GM10847 (cell line): ENCODE results near the gene PRR7.

ENCODE experiments used
- POLR2A ChIP-seq: IDR thresholded peaks from 2 replicates; pipeline ENCODE4 v1.6.1; 2011; ENCODE audit not compliant: insufficient read length; ENCODE audit errors: extremely low read depth

The PRR7 gene

GRCh38 chr5:177476531-177477233, 30.1 kb downstream of the PRR7 start:
- TF ChIP-seq POLR2A: no peak

- TF ChIP-seq POLR2A: no peak
Measured at GRCh38 chr5:177477701-177478477, 31.3 kb downstream of the PRR7 start.

GRCh38 chr5:177478711-177479646, 32.4 kb downstream of the PRR7 start:
- TF ChIP-seq POLR2A: no peak

- no peak for TF ChIP-seq POLR2A
Measured at GRCh38 chr5:177479774-177480173, 33.2 kb downstream of the PRR7 start.

- TF ChIP-seq POLR2A: no peak
Measured at GRCh38 chr5:177482359-177482795, 35.8 kb downstream of the PRR7 start.

GRCh38 chr5:177483042-177483441, 36.4 kb downstream of the PRR7 start:
- TF ChIP-seq POLR2A: no peak

- TF ChIP-seq POLR2A: no peak
Measured at GRCh38 chr5:177483994-177484901, 37.6 kb downstream of the PRR7 start.

GRCh38 chr5:177484902-177485549, 38.4 kb downstream of the PRR7 start:
- no peak for TF ChIP-seq POLR2A

- no peak for TF ChIP-seq POLR2A
Measured at GRCh38 chr5:177486256-177486655, 39.6 kb downstream of the PRR7 start.

GRCh38 chr5:177487144-177487543, 40.5 kb downstream of the PRR7 start:
- TF ChIP-seq POLR2A: no peak

GRCh38 chr5:177487975-177488374, 41.4 kb downstream of the PRR7 start:
- no peak for TF ChIP-seq POLR2A

GRCh38 chr5:177489119-177489716, 42.6 kb downstream of the PRR7 start:
- no peak for TF ChIP-seq POLR2A

GRCh38 chr5:177490311-177490991, 43.8 kb downstream of the PRR7 start:
- no peak for TF ChIP-seq POLR2A

- TF ChIP-seq POLR2A: no peak
Measured at GRCh38 chr5:177490992-177491391, 44.4 kb downstream of the PRR7 start.
